ENCODE measurements around the gene SYT9.

Gene SYT9

GRCh38 chr11:7514099-7514591, 262.4 kb downstream of the SYT9 start:
- no peak for TF ChIP-seq POLR2AphosphoS5 (IDR thresholded peaks at IDR 0.05; ENCODE audit: low read depth, low read length)
- no peak for TF ChIP-seq TAF1 (IDR thresholded peaks at IDR 0.05; ENCODE audit: borderline replicate concordance, insufficient read depth, low read length)
- TF ChIP-seq FOXP2 (optimal IDR thresholded peaks at IDR 0.05; ENCODE audit: borderline replicate concordance, extremely low read depth, extremely low read length, insufficient read depth), result no peak
- TF ChIP-seq SIN3A (IDR thresholded peaks at IDR 0.05; ENCODE audit: borderline replicate concordance, insufficient read depth, low read length), result no peak
- TF ChIP-seq REST (IDR thresholded peaks at IDR 0.05; ENCODE audit: insufficient read depth in 1 of 2, low read depth in 2 of 2, low read length in 2 of 2), result no peak

GRCh38 chr11:7515447-7515886, 263.8 kb downstream of the SYT9 start:
- TF ChIP-seq POLR2AphosphoS5 (IDR thresholded peaks at IDR 0.05; ENCODE audit: low read depth, low read length) (no peak), FOXP2 (optimal IDR thresholded peaks at IDR 0.05; ENCODE audit: borderline replicate concordance, extremely low read depth, extremely low read length, insufficient read depth) (no peak), TAF1 (IDR thresholded peaks at IDR 0.05; ENCODE audit: borderline replicate concordance, insufficient read depth, low read length) (no peak), REST (IDR thresholded peaks at IDR 0.05; ENCODE audit: insufficient read depth in 1 of 2, low read depth in 2 of 2, low read length in 2 of 2) (no peak)

GRCh38 chr11:7516475-7516874, 264.8 kb downstream of the SYT9 start:
- no peak for TF ChIP-seq SIN3A (IDR thresholded peaks at IDR 0.05; ENCODE audit: borderline replicate concordance, insufficient read depth, low read length)
- TF ChIP-seq POLR2AphosphoS5 (IDR thresholded peaks at IDR 0.05; ENCODE audit: low read depth, low read length), result no peak
- no peak for TF ChIP-seq TAF1 (IDR thresholded peaks at IDR 0.05; ENCODE audit: borderline replicate concordance, insufficient read depth, low read length)
- TF ChIP-seq FOXP2 (optimal IDR thresholded peaks at IDR 0.05; ENCODE audit: borderline replicate concordance, extremely low read depth, extremely low read length, insufficient read depth), result no peak
- no peak for TF ChIP-seq REST (IDR thresholded peaks at IDR 0.05; ENCODE audit: insufficient read depth in 1 of 2, low read depth in 2 of 2, low read length in 2 of 2)

All from PFSK-1 (cell line).